ENCODE results near the gene SULT1C4.

- TF ChIP-seq POLR2AphosphoS5 (IDR thresholded peaks at IDR 0.05) = no peak
- TF ChIP-seq, protein P1, sequence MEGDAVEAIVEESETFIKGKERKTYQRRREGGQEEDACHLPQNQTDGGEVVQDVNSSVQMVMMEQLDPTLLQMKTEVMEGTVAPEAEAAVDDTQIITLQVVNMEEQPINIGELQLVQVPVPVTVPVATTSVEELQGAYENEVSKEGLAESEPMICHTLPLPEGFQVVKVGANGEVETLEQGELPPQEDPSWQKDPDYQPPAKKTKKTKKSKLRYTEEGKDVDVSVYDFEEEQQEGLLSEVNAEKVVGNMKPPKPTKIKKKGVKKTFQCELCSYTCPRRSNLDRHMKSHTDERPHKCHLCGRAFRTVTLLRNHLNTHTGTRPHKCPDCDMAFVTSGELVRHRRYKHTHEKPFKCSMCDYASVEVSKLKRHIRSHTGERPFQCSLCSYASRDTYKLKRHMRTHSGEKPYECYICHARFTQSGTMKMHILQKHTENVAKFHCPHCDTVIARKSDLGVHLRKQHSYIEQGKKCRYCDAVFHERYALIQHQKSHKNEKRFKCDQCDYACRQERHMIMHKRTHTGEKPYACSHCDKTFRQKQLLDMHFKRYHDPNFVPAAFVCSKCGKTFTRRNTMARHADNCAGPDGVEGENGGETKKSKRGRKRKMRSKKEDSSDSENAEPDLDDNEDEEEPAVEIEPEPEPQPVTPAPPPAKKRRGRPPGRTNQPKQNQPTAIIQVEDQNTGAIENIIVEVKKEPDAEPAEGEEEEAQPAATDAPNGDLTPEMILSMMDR (IDR thresholded peaks at IDR 0.05) = no peak
- no peak for TF ChIP-seq POLR2A (IDR thresholded peaks at IDR 0.05; ENCODE audit: low read depth)
- TF ChIP-seq EP300 (IDR thresholded peaks at IDR 0.05) = no peak
These were observed 13.9 kb upstream of the SULT1C4 start for GRCh38 chr2:108363908-108364225.

All from esophagus muscularis mucosa (tissue), 4 donors.